Measurements from ENCODE around the gene ZNF91. TPM values are rescaled to one million over a fixed set of nuclear protein-coding genes. Genes with fewer than 3 reads are reported as not detected.
"Not testable (repeated sequence)": the region's sequence is repeated elsewhere in the genome, so short reads cannot be mapped to it uniquely, and the experiment has no call there.

ZNF91 gene
- polyA plus RNA-seq (ENCODE audit: insufficient read length), result 28.7 TPM

- peak; percentile 97 for DNase-seq
Observed at GRCh38 chr19:23395041-23395721, at the start of gene ZNF91. TSS of gene ZNF91 (minus strand) at chr19:23395471. CDS start at chr19:23395354, 117 bp downstream.

- no peak for DNase-seq
Observed at GRCh38 chr19:23440791-23441190, 45.5 kb upstream of the ZNF91 start.

GRCh38 chr19:23440207-23440606 is 44.9 kb upstream of the ZNF91 start:
- DNase-seq, result no peak

DNA sequence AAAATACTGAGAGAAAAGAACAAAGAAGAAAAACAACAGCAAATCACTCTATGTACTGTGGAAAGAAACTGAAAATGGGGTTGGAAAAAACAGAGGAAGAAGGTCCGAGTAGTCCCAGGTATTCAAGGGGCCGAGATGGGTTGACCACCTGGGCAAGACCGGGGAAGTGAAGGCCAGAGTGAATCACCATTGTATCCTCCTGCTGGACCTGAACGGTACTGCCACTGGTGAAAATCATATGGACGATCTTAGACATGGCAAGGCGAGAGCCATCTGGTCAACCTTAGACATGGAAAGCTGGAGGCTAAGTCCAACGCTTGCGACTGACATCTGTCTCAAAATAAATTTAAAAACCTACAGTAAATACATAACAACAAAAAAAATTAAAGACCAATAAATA is 44.4 kb upstream of the ZNF91 start:
- DNase-seq, result no peak

- no peak for DNase-seq
Observed at GRCh38 chr19:23437901-23438300, 42.6 kb upstream of the ZNF91 start.

DNA sequence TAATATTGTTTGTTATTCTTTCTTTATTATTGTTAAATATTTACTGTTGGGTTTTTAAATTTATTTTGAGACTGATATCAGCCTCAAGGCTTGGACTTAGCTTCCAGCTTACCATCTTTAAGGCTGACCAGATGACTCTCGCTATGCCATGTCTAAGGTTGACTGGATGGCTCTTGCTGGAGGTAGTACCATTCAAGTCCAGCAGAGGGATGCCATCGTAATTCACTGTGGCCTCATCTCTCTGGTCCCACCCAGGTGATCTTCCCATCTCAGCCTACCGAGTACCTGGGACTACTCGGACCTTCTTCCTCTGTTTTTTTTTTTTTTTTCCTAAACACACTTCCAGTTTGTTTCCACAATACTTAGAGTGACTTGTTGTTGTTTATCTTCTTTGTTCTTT is 41.7 kb upstream of the ZNF91 start:
- DNase-seq, result no peak

GRCh38 chr19:23436318-23436717 is 41.0 kb upstream of the ZNF91 start:
- DNase-seq, result no peak

DNA sequence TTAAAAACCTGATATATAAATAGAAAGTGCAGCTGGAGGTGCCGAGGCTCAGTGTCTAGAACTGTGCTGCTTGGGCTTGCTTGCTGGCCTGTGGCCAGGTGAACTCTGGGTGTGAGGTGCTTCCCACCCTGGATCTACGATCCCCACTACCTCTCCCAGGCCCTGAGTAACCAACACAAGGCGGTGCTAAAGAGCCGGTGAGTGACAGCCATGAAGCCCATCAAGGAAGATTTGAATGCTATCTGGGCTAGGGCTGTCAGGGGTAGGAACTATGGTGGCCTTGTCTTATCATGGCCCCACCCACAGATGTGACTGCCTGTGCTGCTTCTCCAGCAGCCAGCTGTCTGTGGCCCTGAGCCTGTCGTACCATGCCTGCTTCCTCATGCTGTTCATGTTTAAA is 25.6 kb upstream of the ZNF91 start:
- no peak for DNase-seq

DNA sequence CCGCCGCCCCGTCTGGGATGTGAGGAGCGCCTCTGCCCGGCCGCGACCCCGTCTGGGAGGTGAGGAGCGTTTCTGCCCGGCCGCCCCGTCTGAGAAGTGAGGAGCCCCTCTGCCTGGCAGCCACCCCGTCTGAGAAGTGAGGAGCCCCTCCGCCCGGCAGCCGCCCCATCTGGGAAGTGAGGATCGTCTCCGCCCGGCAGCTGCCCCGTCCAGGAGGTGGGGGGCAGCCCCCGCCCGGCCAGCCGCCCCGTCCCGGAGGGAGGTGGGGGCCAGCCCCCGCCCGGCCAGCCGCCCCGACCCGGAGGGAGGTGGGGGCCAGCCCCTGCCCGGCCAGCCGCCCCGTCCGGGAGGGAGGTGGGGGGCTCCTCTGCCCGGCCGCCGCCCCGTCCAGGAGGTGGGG is 24.0 kb upstream of the ZNF91 start:
- not testable (repeated sequence) for DNase-seq

DNA sequence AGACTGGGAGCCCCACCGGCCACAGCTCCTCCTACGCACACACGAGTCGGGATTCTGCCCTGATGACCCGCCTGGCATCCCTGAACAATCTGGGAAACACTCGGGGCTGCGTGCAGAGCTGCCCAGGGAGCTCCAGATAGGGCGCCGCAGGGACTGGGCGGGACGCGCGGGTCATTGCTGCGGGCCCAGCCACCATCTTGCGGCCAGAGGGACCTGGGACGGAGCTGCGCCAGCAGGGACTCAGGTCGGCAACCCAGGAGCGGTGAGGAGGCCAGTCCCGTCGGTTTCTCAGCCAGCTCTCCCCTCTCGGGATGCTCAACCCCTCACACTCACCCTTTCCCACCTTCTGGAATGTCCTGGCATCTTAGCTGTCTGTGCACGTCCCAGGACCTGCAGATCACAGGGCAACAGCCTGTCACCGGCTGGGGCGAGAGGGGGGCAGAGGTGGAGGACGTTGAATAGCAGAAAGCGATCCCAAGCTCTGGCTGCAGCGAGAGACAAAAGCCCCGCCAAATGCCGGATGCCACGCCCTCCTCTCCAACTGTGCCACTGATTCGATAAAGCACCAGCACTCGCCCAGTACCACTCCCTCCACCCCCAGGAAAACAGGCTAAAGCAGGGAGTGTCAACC is 20.4 kb upstream of the ZNF91 start:
- peak; percentile 14 for DNase-seq

DNA sequence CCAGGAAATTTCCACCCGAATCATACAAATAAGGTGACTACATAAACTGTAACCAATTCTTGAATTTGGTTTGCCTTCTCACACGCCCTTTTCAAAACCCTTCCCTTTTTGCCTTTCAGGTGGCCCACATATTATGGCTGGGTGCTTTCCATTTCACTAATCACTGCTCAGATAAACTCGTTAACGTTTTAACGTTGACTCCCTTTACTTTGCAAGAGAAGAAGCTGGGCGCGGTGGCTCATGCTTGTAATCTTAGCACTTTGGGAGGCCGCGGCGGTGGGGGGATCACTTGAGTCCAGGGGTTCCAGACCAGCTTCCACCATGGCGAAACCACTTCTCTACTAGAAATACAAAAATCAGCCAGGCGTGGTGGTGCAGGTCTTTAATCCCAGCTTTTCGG is 19.8 kb upstream of the ZNF91 start:
- DNase-seq, result no peak

- no peak for DNase-seq
Observed at GRCh38 chr19:23410155-23410554, 14.9 kb upstream of the ZNF91 start.

DNA sequence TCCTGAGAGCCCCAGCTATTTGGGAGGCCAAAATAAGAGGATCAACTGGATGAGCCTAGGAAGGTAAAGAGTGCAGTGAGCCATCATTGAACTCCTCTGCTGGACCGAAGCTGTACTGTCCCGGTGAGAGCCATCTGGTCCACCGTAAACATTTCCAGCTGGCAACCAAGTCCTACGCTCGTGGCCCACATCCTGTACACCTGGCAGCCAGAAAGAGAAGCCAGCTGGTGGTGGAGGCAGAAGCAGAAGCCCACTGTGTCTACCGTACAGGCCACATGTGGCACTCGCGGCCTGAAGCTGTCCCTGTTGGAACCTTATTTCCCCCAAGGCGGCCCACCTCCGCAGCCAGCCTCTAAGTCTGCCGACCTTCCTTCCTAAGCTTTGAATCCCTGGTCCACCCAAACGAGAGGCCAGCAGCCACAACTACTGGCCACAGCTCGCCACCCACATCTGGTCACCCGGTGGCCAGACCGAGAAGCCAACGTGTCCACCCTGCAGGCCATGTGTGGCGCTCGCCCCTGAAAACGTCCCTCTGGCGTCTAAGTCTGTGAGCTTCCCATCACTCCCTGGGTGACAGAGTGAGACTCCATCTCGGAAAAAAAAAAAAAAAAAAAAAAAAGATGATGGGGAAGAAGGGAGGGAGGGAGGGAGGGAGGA is 14.2 kb upstream of the ZNF91 start:
- no peak for DNase-seq

GRCh38 chr19:23407616-23408133 is 12.4 kb upstream of the ZNF91 start:
- DNase-seq, result no peak

DNA sequence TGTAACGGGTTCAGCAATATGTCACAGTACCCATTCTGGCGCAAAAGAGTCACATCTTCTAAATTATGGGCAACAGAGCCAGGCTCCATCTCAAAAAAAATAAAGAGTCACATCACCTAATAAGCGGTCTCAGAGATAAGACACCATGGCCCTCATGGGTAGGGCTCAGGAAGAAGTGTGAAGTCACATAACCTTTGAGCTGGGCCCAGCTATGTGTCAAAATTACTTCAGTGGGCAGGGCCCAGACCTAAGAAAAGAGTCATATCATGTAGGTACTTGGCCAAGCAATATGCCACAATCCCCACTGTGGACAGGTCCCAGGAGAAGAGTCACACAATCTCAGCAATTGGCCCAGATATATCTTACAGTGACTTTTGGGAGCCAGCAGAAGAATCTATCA is 11.4 kb upstream of the ZNF91 start:
- DNase-seq, result no peak

DNA sequence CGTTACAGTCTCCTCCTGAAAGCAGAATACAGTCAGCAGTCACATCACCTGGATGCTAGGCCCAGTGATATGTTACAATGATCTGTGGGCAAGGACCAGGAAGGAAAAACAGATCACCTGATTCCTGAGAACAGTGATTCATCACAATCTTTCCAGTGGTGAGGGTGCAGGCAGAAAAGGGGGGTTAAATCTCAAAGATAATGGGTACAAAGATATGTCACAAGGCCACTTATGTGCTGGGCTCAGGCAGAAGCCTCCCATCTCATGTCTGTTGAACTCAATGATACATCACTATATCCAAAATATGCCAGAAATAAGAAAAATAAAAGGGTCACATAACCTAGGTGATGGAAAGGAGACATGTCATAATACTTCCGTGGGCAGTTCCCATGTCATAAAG is 10.8 kb upstream of the ZNF91 start:
- no peak for DNase-seq

- DNase-seq, result no peak
Observed at GRCh38 chr19:23404676-23405075, 9.4 kb upstream of the ZNF91 start.

DNA sequence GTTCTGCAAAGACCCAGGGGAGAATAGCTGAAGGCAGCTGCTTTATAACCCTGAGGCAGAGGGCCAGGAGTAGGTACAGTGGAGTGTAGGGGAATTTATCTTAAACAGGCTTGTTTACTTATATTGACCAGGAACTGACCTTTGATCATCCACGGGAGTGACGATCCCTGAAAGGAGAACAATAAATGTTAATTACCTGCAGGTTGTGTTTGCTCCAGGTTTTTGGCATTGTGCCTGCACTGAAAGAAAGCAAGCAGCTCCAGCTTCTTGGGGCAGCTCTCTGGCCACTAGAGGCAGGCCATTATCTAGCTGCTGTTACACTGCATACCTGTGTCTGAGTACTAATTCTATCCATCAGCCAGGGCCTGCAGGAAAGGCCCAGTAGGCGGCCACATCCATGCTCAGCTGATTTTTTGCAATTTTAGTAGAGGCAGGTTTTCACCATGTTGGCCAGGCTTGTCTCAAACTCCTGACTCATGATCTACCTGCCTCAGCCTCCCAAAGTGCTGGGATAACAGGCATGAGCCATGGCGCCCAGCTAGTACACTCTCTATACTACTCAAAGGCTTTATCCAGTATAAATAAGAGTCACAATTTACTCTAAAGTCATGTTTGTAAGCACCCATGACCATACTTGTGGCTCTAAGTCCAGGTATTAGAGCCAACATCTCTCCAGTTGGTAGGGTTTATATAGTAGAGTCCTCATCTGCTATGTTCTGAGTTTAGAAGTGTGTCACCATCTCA is 8.5 kb upstream of the ZNF91 start:
- no peak for DNase-seq

GRCh38 chr19:23403052-23403451 is 7.8 kb upstream of the ZNF91 start:
- no peak for DNase-seq

GRCh38 chr19:23402388-23402787 is 7.1 kb upstream of the ZNF91 start:
- no peak for DNase-seq

GRCh38 chr19:23401086-23401610 is 5.9 kb upstream of the ZNF91 start:
- DNase-seq, result no peak

DNA sequence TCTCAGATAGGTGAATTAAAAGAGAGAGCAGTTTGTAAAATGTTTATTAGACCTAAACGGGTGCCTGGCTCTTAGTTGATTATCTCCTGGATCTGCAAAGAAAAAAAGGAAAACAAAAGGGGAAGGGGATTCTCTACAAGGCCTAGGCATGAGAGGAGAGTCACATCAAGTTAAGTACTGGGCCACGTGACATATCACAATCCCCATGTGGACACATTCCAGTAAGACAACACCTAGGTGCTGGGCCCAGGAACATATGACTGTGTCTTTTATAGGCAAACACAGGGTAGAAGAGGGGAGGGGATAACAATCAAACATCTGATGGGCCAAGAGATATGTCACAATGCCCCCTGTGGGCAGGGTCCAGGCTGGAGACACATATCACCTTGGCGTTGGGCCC is 4.2 kb upstream of the ZNF91 start:
- no peak for DNase-seq

DNA sequence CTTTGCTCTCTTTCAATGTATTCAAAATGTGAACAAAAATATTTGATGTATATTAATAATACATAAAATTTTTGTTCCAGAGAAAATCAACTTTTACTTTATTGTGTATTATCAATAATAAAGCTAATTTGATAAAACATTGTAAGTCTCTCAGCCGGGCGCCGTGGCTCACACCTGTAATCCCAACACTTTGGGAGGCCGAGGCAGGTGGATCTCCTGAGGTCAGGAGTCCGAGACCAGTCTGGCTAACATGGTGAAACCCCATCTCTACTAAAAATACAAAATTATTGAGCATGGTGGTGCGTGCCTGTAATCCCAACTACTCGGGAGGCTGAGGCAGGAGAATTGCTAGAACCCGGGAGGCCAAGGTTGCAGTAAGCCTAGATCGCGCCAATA is 449 bp upstream of the ZNF91 start:
- DNase-seq, result not testable (repeated sequence)
